ENCODE data around the gene NRXN2.

NRXN2 gene

GRCh38 chr11:64697663-64698375 lies 25.2 kb downstream of the NRXN2 start:
- H3K27ac ChIP-seq, result no peak overlapping the region
- ChIA-PET POLR2A (ENCODE audit: low non-redundant PET) (no interaction called here), CTCF (no interaction called here)
- no peak for DNase-seq (ENCODE audit: low spot score)
- no peak for TF ChIP-seq CTCF (conservative IDR thresholded peaks at IDR 0.05; ENCODE audit: low read depth)

GRCh38 chr11:64696045-64696444 lies 27.0 kb downstream of the NRXN2 start:
- ChIA-PET POLR2A (ENCODE audit: low non-redundant PET) (no interaction called here), CTCF (no interaction called here)
- TF ChIP-seq CTCF (conservative IDR thresholded peaks at IDR 0.05; ENCODE audit: low read depth), result no peak
- H3K27ac ChIP-seq, result no peak overlapping the region
- no peak for DNase-seq (ENCODE audit: low spot score)

DNA sequence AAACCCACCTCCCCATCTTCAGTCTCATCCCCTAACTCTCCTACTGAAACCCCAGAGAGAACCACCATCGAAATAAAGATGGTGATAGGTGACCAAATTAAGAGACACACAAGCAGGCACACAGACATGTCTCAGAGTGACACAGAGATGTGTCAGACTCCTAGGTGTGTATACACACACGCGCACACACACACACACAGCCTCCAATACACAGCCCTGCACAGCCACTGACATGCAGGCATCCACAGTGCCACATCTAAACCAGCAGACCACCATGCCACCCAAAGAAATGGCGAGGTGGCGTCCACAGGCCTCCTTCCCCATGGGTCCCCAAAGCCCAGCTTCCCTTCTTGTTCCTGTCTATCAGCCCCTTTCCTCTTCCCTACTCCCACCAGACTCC lies 27.4 kb downstream of the NRXN2 start:
- H3K27ac ChIP-seq, result no peak overlapping the region
- CTCF ChIA-PET, result no interaction called here
- no peak for DNase-seq (ENCODE audit: low spot score)
- no peak for TF ChIP-seq CTCF (conservative IDR thresholded peaks at IDR 0.05; ENCODE audit: low read depth)
- POLR2A ChIA-PET (ENCODE audit: low non-redundant PET), result no interaction called here

- CTCF ChIA-PET, result interaction anchor here (1.6 kb wide), 1 partner anchor 246 kb away, joined by 4 read pairs; no protein-coding TSS in a partner anchor
- TF ChIP-seq CTCF (conservative IDR thresholded peaks at IDR 0.05; ENCODE audit: low read depth), result no peak
- DNase-seq (ENCODE audit: low spot score), result no peak
- no peak overlapping the region for H3K27ac ChIP-seq
- POLR2A ChIA-PET (ENCODE audit: low non-redundant PET), result no interaction called here
These were observed 28.1 kb downstream of the NRXN2 start for GRCh38 chr11:64694821-64695365.

DNA sequence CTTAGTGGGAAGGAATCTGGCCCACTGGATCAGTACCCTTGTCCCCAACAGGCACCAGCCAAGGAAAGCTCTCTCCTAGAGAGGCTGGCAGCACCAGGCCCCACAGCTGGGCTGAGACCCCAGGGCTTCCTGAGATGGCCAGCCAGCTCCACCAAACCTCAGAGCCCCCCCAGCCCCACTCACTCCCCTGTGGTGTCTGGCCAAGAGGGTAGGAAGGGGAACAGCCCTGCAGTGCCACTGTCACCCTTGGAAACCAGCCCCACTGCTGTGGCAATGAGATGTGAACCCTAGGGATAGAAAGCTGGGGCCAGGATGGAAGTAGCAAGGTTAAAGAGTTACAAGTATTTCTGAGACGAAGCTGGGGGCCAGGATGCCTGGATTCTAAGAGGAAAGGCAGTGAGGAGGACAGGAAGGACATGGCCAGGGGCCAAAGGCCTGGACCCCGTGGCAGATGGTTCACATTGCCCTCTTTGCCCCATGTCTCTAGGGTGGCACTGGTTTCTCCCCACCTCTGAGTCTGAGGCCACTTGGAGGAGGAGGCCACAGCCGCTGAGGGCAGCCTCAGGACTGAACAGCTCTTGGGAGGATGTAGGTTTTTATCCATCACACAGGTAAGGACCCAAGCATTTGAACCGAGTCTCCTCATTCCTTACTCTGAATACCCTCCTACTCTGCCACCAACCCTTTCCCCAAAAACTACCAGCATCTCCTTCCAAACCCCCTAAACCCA lies 28.8 kb downstream of the NRXN2 start:
- CTCF ChIA-PET, result interaction anchor here (0.6 to 1.6 kb wide), 3 partner anchors 32 to 245 kb away, joined by 3 to 4 read pairs (median 3); no protein-coding TSS in a partner anchor
- DNase-seq (ENCODE audit: low spot score), result no peak
- no peak for TF ChIP-seq CTCF (conservative IDR thresholded peaks at IDR 0.05; ENCODE audit: low read depth)
- no peak overlapping the region for H3K27ac ChIP-seq
- POLR2A ChIA-PET (ENCODE audit: low non-redundant PET), result no interaction called here

- H3K27ac ChIP-seq, result no peak overlapping the region
- ChIA-PET CTCF (interaction anchor here (0.6 to 1.6 kb wide), 3 partner anchors 33 to 1018 kb away, joined by 3 to 4 read pairs (median 3); no protein-coding TSS in a partner anchor), POLR2A (ENCODE audit: low non-redundant PET) (interaction anchor here (0.6 kb wide), 1 partner anchor 12 kb away, joined by 3 read pairs; no protein-coding TSS in a partner anchor)
- no peak for TF ChIP-seq CTCF (conservative IDR thresholded peaks at IDR 0.05; ENCODE audit: low read depth)
- no peak for DNase-seq (ENCODE audit: low spot score)
These were observed 30.1 kb downstream of the NRXN2 start for GRCh38 chr11:64692764-64693331.

Data from RWPE1 (cell line).